ENCODE data around the gene PAPLN. TPM values are rescaled to one million over a fixed set of nuclear protein-coding genes. Genes with fewer than 3 reads are reported as not detected.

PAPLN gene
- total RNA-seq, 2 donors from 2014 or later = 18.4 to 20.1 TPM

DNA sequence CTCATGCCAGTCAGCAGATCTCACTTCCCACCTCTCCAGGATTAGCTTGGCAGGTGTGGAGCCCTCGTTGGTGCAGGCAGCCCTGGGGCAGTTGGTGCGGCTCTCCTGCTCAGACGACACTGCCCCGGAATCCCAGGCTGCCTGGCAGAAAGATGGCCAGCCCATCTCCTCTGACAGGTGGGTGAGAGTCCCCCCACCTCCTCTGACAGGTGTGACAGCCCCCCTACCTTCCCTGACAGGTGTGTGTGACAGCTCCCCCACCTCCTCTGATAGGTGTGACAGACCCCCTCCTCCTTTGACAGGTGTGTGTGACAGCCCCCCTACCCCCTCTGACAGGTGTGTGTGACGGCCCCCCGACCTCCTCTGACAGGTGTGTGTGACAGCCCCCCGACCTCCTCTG lies 26.3 kb downstream of the PAPLN start:
- no peak overlapping the region for H3K9ac ChIP-seq (ENCODE audit: extremely low read depth, low read length, poor library complexity, severe bottlenecking)
- whole genome bisulfite sequencing, 2 experiments (ENCODE audit: insufficient coverage in 1 of 2, insufficient read length in 1 of 2) = 89% methylated on average over 7 of the region's 7 CpGs; no CpG with 5 or more reads in 1 of the 2 experiments
- Mint-ChIP-seq H3K4me3 (no peak overlapping the region), H3K9me3 (no peaks in the 10 kb centered on the region), H3K36me3 (ENCODE audit: low read depth) (peaks cover 4% of the 10 kb centered on the region), H3K27ac (no peak overlapping the region), H3K4me1 (no peaks in the 10 kb centered on the region), H3K27me3 (ENCODE audit: insufficient read depth) (peaks cover 16% of the 10 kb centered on the region)
- no peak overlapping the region for H3K27ac ChIP-seq (ENCODE audit: low read depth, low read length)
- no peak for DNase-seq
- no peaks in the 10 kb centered on the region for H3K9me3 ChIP-seq (ENCODE audit: control insufficient read depth, low read length)
- H3K36me3 ChIP-seq (ENCODE audit: control insufficient read depth, insufficient read depth, low read length) = no peaks in the 10 kb centered on the region
- no peaks in the 10 kb centered on the region for H3K27me3 ChIP-seq (ENCODE audit: control insufficient read depth, insufficient read depth, low read length, poor library complexity, severe bottlenecking)
- no peaks in the 10 kb centered on the region for H3K4me1 ChIP-seq (ENCODE audit: control insufficient read depth, insufficient read depth, low read length)
- TF ChIP-seq, protein P1, sequence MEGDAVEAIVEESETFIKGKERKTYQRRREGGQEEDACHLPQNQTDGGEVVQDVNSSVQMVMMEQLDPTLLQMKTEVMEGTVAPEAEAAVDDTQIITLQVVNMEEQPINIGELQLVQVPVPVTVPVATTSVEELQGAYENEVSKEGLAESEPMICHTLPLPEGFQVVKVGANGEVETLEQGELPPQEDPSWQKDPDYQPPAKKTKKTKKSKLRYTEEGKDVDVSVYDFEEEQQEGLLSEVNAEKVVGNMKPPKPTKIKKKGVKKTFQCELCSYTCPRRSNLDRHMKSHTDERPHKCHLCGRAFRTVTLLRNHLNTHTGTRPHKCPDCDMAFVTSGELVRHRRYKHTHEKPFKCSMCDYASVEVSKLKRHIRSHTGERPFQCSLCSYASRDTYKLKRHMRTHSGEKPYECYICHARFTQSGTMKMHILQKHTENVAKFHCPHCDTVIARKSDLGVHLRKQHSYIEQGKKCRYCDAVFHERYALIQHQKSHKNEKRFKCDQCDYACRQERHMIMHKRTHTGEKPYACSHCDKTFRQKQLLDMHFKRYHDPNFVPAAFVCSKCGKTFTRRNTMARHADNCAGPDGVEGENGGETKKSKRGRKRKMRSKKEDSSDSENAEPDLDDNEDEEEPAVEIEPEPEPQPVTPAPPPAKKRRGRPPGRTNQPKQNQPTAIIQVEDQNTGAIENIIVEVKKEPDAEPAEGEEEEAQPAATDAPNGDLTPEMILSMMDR (conservative IDR thresholded peaks at IDR 0.05) = no peak
- no peak overlapping the region for H3K4me3 ChIP-seq (ENCODE audit: low read length)

DNA sequence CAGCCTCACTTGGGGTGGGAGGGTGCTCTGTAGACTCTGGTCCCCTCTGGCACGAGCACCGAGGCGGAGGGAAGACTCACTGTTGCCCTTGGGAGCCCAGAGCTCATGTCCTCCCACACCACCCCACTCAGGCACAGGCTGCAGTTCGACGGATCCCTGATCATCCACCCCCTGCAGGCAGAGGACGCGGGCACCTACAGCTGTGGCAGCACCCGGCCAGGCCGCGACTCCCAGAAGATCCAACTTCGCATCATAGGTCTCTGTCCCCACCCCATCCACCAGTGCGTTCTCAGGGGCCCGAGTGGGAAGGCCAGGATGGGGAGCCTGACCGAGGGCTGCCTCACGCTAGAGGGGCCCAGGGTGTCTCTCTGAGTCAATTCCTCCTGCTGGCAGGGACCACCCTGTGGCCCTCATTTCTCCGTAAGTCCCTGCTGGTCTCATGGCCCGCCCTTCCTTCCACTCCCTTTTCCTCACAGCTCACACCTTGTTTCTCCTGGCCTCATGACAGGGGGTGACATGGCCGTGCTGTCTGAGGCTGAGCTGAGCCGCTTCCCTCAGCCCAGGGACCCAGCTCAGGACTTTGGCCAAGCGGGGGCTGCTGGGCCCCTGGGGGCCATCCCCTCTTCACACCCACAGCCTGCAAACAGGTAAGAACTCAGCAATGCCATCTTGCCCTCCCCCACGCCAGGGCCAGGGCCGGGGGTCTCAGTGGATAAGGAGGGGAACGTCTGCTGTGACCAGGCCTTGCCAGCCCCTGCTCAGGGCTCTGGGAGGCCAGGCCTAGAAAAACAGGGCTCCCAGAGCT lies 27.0 kb downstream of the PAPLN start:
- Mint-ChIP-seq H3K4me3 (no peak overlapping the region), H3K36me3 (ENCODE audit: low read depth) (peaks cover 5% of the 10 kb centered on the region), H3K27ac (no peak overlapping the region), H3K4me1 (no peaks in the 10 kb centered on the region), H3K9me3 (no peaks in the 10 kb centered on the region), H3K27me3 (ENCODE audit: insufficient read depth) (peaks cover 21% of the 10 kb centered on the region)
- H3K9ac ChIP-seq (ENCODE audit: extremely low read depth, low read length, poor library complexity, severe bottlenecking) = no peak overlapping the region
- peaks cover 3% of the 10 kb centered on the region for H3K36me3 ChIP-seq (ENCODE audit: control insufficient read depth, insufficient read depth, low read length)
- TF ChIP-seq, protein P1 (conservative IDR thresholded peaks at IDR 0.05) = no peak
- H3K4me3 ChIP-seq (ENCODE audit: low read length) = no peak overlapping the region
- H3K27ac ChIP-seq (ENCODE audit: low read depth, low read length) = no peak overlapping the region
- H3K27me3 ChIP-seq (ENCODE audit: control insufficient read depth, insufficient read depth, low read length, poor library complexity, severe bottlenecking) = no peaks in the 10 kb centered on the region
- no peaks in the 10 kb centered on the region for H3K9me3 ChIP-seq (ENCODE audit: control insufficient read depth, low read length)
- H3K4me1 ChIP-seq (ENCODE audit: control insufficient read depth, insufficient read depth, low read length) = no peaks in the 10 kb centered on the region
- WGBS, 2 experiments (ENCODE audit: insufficient coverage in 1 of 2, insufficient read length in 1 of 2) = 93 to 95% methylated on average over 13 to 23 of the region's 23 CpGs
- DNase-seq = no peak

DNA sequence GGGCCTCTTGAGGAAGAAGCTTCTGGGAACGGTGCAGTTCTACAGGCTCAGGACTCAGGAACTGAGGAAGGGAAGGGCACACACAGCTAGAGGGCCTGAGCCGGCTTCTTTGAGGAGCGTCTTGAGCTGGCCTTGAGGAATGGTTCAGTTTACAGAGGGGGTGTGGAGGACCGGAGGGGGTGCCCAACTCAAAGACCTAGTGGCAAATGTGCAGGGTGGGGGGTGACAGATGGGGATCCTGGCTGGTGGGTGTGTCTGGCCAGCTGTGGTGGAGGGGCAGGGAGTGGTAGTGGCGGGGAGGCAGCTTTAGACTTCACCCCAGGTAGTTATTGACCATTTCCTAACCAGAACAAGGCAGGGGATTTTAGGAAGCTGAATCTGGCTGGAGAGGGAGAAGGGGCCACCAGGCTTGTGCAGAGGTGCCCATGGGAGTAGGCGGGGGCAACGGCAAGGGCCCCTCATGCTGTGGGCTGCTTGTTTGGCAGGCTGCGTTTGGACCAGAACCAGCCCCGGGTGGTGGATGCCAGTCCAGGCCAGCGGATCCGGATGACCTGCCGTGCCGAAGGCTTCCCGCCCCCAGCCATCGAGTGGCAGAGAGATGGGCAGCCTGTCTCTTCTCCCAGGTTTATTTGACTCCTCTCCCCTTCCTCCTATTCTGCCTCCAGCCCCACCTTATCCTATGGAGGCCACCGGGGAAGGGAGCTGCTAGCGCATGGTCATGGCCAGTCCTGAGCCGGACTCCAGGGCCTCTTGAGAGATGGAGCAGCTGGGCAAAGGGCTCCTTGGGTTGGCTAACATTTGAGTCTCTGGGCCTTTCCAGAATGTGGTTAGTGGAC lies 27.8 kb downstream of the PAPLN start:
- Histone ChIP-seq H3K4me3 (ENCODE audit: low read length) (no peak overlapping the region), H3K36me3 (ENCODE audit: control insufficient read depth, insufficient read depth, low read length) (peaks cover 5% of the 10 kb centered on the region), H3K9me3 (ENCODE audit: control insufficient read depth, low read length) (no peaks in the 10 kb centered on the region), H3K4me1 (ENCODE audit: control insufficient read depth, insufficient read depth, low read length) (no peaks in the 10 kb centered on the region), H3K27me3 (ENCODE audit: control insufficient read depth, insufficient read depth, low read length, poor library complexity, severe bottlenecking) (no peaks in the 10 kb centered on the region), H3K27ac (ENCODE audit: low read depth, low read length) (no peak overlapping the region), H3K9ac (ENCODE audit: extremely low read depth, low read length, poor library complexity, severe bottlenecking) (no peak overlapping the region)
- H3K27ac Mint-ChIP-seq = no peak overlapping the region
- H3K27me3 Mint-ChIP-seq (ENCODE audit: insufficient read depth) = peaks cover 29% of the 10 kb centered on the region
- no peaks in the 10 kb centered on the region for H3K9me3 Mint-ChIP-seq
- H3K4me3 Mint-ChIP-seq = no peak overlapping the region
- H3K4me1 Mint-ChIP-seq = no peaks in the 10 kb centered on the region
- DNase-seq = no peak
- TF ChIP-seq, protein P1 (conservative IDR thresholded peaks at IDR 0.05) = no peak
- peaks cover 6% of the 10 kb centered on the region for H3K36me3 Mint-ChIP-seq (ENCODE audit: low read depth)
- WGBS, 2 experiments (ENCODE audit: insufficient coverage in 1 of 2, insufficient read length in 1 of 2) = 92 to 100% methylated on average over 4 to 17 of the region's 18 CpGs
